Smooth muscle cell (in vitro differentiated cells): ENCODE data around the gene MME. TPM values are rescaled to one million over a fixed set of nuclear protein-coding genes. Genes with fewer than 3 reads are reported as not detected.
"Not testable (repeated sequence)": the region's sequence is repeated elsewhere in the genome, so short reads cannot be mapped to it uniquely, and the experiment has no call there.

ENCODE experiments used
- DNase-seq: peaks from one replicate; lab custom pipeline; 2025; ENCODE audit not compliant: unreplicated experiment; lab: John Stamatoyannopoulos, UW
- H2AFZ ChIP-seq: fragments of 200-600 bp; sonication (generic); 2 replicates; pipeline ENCODE4 v1.6.0; 2016; ENCODE audit warnings: antibody characterized with exemption, low read depth, mild to moderate bottlenecking
- H3F3A ChIP-seq: fragments of 200-600 bp; sonication (generic); 2 replicates; pipeline ENCODE4 v1.6.0; 2017; ENCODE audit warnings: antibody characterized with exemption, low read depth
- H3K27ac ChIP-seq: fragments of 200-600 bp; sonication (generic); 2 replicates; pipeline ENCODE4 v1.5.1; 2016; ENCODE audit warnings: low read depth, mild to moderate bottlenecking
- H3K27me3 ChIP-seq: fragments of 200-600 bp; sonication (generic); 2 replicates; pipeline ENCODE4 v1.6.1; 2016; ENCODE audit warnings: low read depth, mild to moderate bottlenecking
- H3K36me3 ChIP-seq: fragments of 200-600 bp; sonication (generic); 2 replicates; pipeline ENCODE4 v1.5.1; 2016; ENCODE audit warnings: low read depth
- H3K4me1 ChIP-seq: fragments of 200-600 bp; sonication (generic); 2 replicates; pipeline ENCODE4 v1.5.1; 2016; ENCODE audit warnings: low read depth
- H3K4me2 ChIP-seq: fragments of 200-600 bp; sonication (generic); 2 replicates; pipeline ENCODE4 v1.6.0; 2016; ENCODE audit warnings: mild to moderate bottlenecking
- H3K4me3 ChIP-seq: fragments of 200-600 bp; sonication (generic); 2 replicates; pipeline ENCODE4 v1.5.1; 2016; ENCODE audit warnings: mild to moderate bottlenecking
- H3K79me2 ChIP-seq: fragments of 200-600 bp; sonication (generic); 2 replicates; pipeline ENCODE4 v1.6.0; 2016; ENCODE audit warnings: low read depth, mild to moderate bottlenecking
- H3K9ac ChIP-seq: fragments of 200-600 bp; sonication (generic); 2 replicates; pipeline ENCODE4 v1.6.0; 2016; ENCODE audit warnings: low read depth
- H3K9me3 ChIP-seq: fragments of 200-600 bp; sonication (generic); replicated peaks from 2 replicates; pipeline ENCODE4 v1.5.1; 2016; ENCODE audit warnings: low read depth
- H4K20me1 ChIP-seq: fragments of 200-600 bp; sonication (generic); 2 replicates; pipeline ENCODE4 v1.6.0; 2016; ENCODE audit warnings: low read depth
- WGBS: methylation state at CpG from one replicate; pipeline ENCODE4 v1.1.7; 2016; ENCODE audit warnings: low lambda C conversion rate; 5-methylcytosine and 5-hydroxymethylcytosine counted together
- polyA plus RNA-seq: library from polyadenylated mRNA; unstranded; fragments of >200 nt; fragmentation: Nextera tagmentation; extraction: Ambion mirVana; gene quantifications from 2 replicates; pipeline ENCODE4 v1.2.1, GENCODE V29; 2016
- total RNA-seq: library from RNA; depleted of rRNA; stranded (reverse); fragments of >200 nt; gene quantifications from 2 replicates; pipeline ENCODE4 v1.2.3, GENCODE V29; 2014
- TF ChIP-seq, protein P1 (sequence below): fragments of 200-600 bp; sonication (generic); IDR thresholded peaks from 2 replicates; pipeline ENCODE4 v1.5.1; 2017; ENCODE audit warnings: borderline replicate concordance, mild to moderate bottlenecking, antibody characterized with exemption; ENCODE audit not compliant: insufficient read depth, poor library complexity, severe bottlenecking

MME gene
- total and polyA plus RNA-seq, 2 experiments from 2014 or later: 79.2 to 136 TPM

DNA sequence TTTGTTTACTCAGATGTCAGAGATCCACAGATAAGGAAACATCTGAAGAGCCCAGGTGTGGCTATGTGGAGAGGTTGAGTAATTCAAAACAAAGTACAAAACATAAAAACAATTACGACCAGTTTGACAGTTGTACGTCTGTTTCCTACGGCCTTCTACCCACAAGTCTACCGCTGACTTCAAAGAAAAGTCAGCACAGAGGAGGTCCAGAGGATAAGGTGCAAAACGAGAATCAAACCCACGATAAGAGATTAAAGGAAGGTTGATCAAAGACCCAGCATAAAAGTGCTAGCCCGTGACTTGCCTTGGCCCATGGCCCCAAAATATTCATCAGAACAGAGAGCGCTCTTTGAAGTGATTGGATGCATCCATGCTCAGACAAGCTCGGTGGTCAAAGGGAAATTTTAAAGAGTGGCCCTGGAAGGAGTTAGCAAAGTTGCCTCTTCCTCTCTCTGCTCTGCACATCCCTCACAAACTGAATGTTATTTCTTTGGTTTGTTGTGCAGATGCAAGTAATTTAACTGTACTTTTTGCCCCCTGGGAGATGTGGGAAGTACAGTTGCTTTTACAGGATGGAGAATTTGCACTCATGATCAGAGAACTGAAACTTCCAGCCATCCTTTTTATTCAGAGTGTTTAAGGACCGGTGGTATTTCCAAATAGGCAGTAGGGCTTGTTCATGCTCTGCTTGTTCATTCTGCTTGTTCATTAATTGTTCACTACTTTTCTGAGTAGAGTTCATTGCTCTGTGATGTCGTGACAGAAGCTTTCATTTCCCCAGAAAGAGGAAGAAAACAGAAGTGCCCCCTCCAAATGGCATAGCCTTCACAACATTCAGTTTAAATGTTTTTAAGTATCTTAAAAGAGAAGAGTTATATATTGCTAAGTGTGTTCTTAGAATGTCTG, 31.1 kb downstream of the MME start:
- no peak overlapping the region for H2AFZ ChIP-seq
- TF ChIP-seq, protein P1, sequence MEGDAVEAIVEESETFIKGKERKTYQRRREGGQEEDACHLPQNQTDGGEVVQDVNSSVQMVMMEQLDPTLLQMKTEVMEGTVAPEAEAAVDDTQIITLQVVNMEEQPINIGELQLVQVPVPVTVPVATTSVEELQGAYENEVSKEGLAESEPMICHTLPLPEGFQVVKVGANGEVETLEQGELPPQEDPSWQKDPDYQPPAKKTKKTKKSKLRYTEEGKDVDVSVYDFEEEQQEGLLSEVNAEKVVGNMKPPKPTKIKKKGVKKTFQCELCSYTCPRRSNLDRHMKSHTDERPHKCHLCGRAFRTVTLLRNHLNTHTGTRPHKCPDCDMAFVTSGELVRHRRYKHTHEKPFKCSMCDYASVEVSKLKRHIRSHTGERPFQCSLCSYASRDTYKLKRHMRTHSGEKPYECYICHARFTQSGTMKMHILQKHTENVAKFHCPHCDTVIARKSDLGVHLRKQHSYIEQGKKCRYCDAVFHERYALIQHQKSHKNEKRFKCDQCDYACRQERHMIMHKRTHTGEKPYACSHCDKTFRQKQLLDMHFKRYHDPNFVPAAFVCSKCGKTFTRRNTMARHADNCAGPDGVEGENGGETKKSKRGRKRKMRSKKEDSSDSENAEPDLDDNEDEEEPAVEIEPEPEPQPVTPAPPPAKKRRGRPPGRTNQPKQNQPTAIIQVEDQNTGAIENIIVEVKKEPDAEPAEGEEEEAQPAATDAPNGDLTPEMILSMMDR: no peak
- DNase-seq: no peak
- no peak overlapping the region for H3K9ac ChIP-seq
- H3K79me2 ChIP-seq: no peaks in the 10 kb centered on the region
- no peaks in the 10 kb centered on the region for H3K4me1 ChIP-seq
- H3K4me2 ChIP-seq: no peak overlapping the region
- H3F3A ChIP-seq: no peaks in the 10 kb centered on the region
- H4K20me1 ChIP-seq: no peaks in the 10 kb centered on the region
- no peak overlapping the region for H3K27ac ChIP-seq
- H3K9me3 ChIP-seq: no peaks in the 10 kb centered on the region
- no peaks in the 10 kb centered on the region for H3K27me3 ChIP-seq
- H3K36me3 ChIP-seq: no peaks in the 10 kb centered on the region
- 80% methylated on average over 11 of the region's 11 CpGs for WGBS
- H3K4me3 ChIP-seq: no peak overlapping the region

DNA sequence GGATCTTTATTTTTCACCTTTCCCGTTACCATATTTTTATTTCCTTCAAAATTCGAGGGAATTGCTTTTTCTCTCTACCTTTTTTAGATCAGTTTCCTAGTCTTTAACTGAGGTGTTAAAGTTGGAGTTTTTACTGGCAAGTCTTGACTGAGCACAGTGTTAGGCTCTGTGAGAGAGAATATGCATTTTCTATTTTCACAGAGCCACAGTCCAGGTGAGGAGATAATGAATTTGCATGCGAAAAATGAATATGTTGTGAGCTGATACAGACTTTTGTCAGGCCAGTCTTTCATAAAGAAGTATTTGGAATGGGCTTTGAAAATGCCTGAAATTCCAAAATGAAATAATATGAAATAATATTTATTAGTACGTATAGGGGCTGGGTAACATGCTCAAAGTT, 31.9 kb downstream of the MME start:
- Histone ChIP-seq H4K20me1 (no peaks in the 10 kb centered on the region), H3K79me2 (no peaks in the 10 kb centered on the region), H3K4me3 (no peak overlapping the region), H3K4me2 (no peak overlapping the region), H3K9me3 (no peaks in the 10 kb centered on the region), H3K9ac (no peak overlapping the region), H2AFZ (no peak overlapping the region), H3F3A (no peaks in the 10 kb centered on the region), H3K27me3 (no peaks in the 10 kb centered on the region), H3K4me1 (no peaks in the 10 kb centered on the region), H3K36me3 (peaks cover 1% of the 10 kb centered on the region), H3K27ac (no peak overlapping the region)
- TF ChIP-seq, protein P1: no peak
- no peak for DNase-seq
- 69% methylated on average over 4 of the region's 4 CpGs for WGBS

DNA sequence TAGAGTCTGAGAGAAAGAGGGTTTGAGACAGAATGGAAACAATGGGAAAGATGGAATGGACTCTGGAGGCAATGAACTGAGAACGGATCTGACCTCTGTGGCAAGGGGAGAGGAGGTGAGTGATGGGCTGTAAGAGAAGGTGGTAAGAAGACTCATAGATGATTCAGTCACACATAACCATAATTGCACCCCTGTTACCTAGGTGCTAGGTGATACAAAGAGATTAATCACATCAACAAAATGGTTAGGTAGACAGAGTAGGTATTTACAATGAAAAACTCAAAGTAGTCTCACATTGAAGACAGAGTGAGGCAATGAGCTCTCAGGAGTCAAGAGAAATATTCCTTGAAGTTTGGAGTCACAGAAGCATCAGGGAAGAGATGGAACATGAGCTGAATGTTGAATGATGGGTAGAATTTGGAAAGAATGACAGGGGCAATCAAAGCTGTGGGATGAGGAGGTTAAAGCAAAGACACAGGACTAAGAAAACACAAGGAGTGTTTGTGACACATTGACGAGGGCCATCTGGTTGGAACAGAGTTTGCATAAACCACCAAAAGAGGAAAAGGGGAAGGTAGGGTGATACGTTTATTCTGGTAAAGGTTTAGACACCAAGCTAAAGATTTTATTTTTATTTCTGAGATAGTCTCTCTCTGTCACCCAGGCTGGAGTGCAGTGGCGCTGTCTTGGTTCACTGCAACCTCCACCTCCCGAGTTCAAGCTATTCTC, 32.7 kb downstream of the MME start:
- TF ChIP-seq, protein P1: no peak
- DNase-seq: no peak
- Histone ChIP-seq H3K36me3 (peaks cover 6% of the 10 kb centered on the region), H3K27me3 (no peaks in the 10 kb centered on the region), H3K79me2 (no peaks in the 10 kb centered on the region), H4K20me1 (no peaks in the 10 kb centered on the region), H3K9ac (no peak overlapping the region), H2AFZ (no peak overlapping the region), H3K4me3 (no peak overlapping the region), H3F3A (no peaks in the 10 kb centered on the region), H3K27ac (no peak overlapping the region), H3K4me1 (no peaks in the 10 kb centered on the region), H3K9me3 (no peaks in the 10 kb centered on the region), H3K4me2 (no peak overlapping the region)
- WGBS: 90% methylated on average over 5 of the region's 5 CpGs

DNA sequence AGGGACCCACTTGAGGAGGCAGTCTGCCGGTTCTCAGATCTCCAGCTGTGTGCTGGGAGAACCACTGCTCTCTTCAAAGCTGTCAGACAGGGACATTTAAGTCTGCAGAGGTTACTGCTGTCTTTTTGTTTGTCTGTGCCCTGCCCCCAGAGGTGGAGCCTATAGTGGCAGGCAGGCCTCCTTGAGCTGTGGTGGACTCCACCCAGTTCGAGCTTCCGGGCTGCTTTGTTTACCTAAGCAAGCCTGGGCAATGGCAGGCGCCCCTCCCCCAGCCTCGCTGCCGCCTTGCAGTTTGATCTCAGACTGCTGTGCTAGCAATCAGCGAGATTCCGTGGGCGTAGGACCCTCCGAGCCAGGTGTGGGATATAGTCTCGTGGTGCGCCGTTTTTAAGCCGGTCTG, 44.6 kb downstream of the MME start:
- H3K9ac ChIP-seq, H2AFZ ChIP-seq, H3F3A ChIP-seq, H3K27me3 ChIP-seq, H3K4me2 ChIP-seq, DNase-seq, H3K4me1 ChIP-seq, H4K20me1 ChIP-seq, H3K36me3 ChIP-seq, H3K4me3 ChIP-seq, H3K27ac ChIP-seq, H3K79me2 ChIP-seq, H3K9me3 ChIP-seq: not testable (repeated sequence)
- 39% methylated on average over 4 of the region's 14 CpGs for WGBS
